Activated CD4-positive, alpha-beta T cell treated with anti-CD3 and anti-CD28 coated beads for 4 hours (primary cell): ENCODE measurements around the gene CGB5.
"Not testable (repeated sequence)": the region's sequence is repeated elsewhere in the genome, so short reads cannot be mapped to it uniquely, and the experiment has no call there.

Experiments
- DNase-seq, 2 donors: peaks; one replicate each; pipeline ENCODE4 v3.0.0-alpha.2; 2020

Gene CGB5

GRCh38 chr19:49043548-49043947 is at the start of gene CGB5:
Gene CGB5 (plus strand): TSS chr19:49043848. CDS start chr19:49044210, 362 bp downstream.
- not testable (repeated sequence) for DNase-seq

DNA sequence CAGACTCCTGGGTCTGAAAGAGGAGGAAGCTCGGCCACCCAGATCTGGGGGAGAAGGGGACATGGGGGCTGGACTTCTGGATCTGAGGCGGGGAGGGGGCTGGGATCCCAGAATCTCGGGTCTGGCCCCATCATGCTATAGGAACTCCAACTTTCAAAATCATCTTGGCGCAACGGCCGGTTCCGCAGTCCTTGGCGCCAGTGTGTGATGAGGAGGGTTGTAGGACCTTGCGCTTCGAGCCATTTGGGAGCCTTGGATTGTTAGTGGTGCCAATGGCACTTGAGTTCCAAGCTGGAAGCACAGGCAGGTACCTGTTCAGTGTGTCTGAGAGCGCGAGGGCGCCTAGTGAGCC is 49.6 kb upstream of the CGB5 start:
- DNase-seq = no peak

- peak; percentile 26 to 57 for DNase-seq
These were observed 45.7 kb upstream of the CGB5 start for GRCh38 chr19:48997972-48998371.

GRCh38 chr19:48999481-49000325 is 43.9 kb upstream of the CGB5 start:
- DNase-seq = peak; percentile 62 to 72

- no peak for DNase-seq
These were observed 39.5 kb upstream of the CGB5 start for GRCh38 chr19:49004133-49004532.

DNA sequence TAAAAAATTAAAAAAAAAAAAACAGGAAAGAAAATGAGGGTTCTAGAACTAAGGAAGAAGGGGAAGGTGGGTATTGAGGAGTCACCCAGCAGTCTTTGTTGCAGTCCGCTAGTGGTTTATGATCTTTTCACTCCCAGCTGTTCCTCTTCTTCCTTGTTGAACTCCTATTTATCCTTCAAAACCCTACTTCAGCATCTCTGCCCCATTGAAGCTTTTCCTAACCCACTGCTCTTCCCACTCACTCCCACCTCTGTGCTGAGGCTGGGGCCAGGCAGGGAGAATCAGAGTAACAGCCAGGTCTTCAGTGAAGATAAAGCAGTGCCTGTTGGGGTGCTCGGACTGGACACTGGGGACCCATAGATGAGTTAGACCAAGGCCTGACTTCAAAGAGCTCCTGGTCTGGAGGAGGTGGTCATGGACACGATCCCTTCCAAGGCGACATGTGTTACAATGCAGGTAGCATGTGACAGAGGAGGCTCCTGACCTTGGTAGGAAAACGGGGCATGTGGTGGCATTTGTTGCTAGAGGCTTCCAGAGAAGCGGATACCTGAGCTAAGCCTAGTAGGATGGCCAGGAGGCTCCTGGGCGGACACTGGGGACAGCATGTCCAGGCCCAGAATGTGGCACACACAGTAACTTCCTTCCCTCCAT is 38.6 kb upstream of the CGB5 start:
- DNase-seq = no peak

DNA sequence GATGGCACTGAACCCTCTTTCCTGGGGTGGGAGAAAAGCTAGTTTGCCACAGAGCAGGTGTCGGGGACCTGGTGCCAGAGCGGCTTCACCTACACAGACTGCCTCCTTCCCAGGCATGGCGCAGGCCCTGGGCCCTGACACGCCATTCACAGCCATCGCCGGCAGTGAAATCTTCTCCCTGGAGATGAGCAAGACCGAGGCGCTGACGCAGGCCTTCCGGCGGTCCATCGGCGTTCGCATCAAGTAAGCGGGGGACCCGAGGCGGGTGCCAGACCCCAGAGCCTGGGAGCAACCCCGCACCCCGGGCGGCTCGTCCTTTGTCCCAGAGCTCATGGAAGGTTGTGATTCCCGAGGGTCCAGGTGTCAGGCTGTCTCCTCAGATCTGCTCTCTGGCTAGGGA is 36.7 kb upstream of the CGB5 start:
- no peak for DNase-seq

DNA sequence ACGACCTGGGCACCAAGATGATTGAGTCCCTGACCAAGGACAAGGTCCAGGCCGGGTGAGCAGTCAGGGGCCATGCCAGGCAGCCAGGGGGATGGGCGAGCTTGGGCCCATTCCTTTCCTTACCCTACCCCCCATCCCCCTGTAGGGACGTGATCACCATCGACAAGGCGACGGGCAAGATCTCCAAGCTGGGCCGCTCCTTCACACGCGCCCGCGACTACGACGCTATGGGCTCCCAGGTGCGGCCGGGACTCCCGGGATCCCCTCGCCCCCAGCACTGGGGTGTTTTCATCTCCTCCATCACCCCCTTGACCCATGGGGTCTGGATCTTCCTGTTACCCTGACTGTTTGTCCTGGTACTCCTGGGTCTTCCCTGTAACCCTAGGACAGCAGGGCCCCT is 33.8 kb upstream of the CGB5 start:
- DNase-seq = no peak

- no peak for DNase-seq
These were observed 33.2 kb upstream of the CGB5 start for GRCh38 chr19:49010453-49010852.

- no peak for DNase-seq
These were observed 32.5 kb upstream of the CGB5 start for GRCh38 chr19:49011194-49011593.

DNA sequence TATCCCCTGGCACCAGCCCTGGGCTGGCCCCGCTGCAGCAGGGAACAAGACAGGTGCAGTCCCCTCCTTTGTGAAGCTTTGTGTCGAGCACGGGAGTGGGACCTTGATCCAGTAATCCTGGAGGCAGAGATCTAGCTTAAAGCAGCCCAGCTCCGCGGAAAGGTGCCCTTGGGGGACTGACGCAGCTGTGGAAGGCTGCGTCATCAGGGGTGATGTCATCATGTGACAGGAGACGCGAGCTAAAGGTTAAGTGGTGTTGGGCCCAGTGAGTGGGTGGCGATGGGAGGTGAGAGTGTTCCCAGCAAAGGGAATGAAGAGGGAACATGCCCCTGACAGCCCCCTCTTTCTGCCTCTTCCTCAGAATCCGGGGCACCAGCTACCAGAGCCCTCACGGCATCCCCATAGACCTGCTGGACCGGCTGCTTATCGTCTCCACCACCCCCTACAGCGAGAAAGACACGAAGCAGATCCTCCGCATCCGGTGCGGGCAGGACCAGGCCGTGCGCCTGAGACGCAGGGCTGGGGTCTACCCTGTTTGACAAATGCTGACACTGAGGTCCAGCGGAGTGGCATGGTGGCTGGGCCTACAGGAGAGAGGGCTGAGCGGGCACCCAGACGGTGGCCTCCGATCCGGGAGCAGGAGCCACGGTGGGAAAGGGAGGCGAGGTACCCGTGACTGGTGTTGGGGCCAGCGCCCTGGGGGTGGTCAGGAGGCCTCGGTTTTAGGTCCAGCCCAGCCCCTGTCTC is 29.4 kb upstream of the CGB5 start:
- DNase-seq = no peak

GRCh38 chr19:49014870-49015255 is 28.8 kb upstream of the CGB5 start:
- no peak for DNase-seq

DNA sequence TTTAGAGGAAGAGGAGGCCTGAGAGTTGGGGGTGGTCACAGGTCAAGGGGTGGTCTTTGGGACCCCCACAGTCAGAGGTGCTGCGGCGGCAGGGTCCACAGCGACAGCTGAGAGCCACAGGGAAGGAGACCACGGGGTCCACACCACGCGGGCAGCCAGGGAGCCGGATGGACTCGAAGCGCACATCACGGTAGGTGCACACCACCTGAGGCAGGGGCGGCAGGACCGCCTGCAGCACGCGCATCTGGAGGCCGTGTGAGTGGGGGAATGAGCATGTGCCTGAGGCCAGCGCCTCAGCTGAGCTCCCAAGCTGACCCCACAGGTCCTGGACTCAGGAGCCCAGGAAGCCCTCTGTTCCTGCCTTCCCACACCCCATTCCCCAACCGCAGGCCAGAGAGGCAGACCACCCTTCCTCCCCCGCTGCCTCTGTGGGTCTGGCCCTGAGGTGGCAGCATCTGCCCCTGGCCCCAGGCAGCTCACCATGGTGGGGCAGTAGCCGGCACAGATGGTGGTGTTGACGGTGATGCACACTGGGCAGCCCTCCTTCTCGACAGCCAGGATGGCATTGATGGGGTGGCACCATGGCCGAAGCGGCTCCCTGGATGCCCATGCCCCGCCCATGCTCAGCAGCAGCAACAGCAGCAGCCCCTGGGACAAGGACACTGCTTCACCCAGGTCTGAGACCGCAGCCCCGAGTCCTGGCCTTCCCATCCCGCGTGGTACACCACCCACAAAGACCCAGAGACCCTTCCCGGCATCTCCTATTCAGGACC is 27.4 kb upstream of the CGB5 start:
- no peak for DNase-seq

- no peak for DNase-seq
These were observed 26.5 kb upstream of the CGB5 start, which contains the start of gene LHB for GRCh38 chr19:49017041-49017665. Gene LHB (minus strand): TSS chr19:49017091. CDS start chr19:49017081, 10 bp downstream.

DNA sequence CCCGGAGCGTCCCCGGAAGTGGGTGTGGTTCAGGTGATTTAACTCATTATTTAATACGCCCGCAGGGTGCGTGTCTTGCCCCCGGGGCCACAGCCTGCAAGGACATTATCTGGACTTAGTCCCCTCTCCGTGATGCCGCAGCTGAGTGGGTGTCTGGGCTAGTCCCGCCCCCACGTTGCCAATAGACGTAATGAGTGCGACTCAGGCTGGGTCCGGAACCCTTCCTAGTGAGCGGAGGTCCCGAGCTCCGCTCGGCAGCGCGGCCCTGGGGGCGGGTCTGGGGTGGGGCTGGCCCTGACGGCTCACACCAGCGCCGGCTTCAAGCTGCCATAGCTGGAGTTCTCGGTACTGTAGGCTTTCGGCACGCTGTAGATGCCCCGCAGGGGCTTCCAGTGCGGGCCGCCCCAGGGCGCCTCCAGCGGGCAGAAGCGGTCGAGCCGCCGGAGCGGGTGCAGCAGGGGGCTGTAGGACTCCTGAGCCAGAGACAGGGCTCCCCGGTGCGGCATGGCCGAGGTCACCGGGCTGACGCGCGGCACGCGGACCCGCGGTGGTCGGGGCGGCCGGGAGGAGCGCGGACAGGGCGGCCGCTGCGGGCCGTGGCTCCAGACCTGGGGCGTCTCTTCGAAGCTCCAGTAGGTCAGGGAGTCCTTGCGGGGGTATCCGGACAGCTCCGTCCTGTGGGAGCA is 25.8 kb upstream of the CGB5 start:
- peak; percentile 59 to 61 for DNase-seq

- DNase-seq = not testable (repeated sequence)
These were observed 25.0 kb upstream of the CGB5 start for GRCh38 chr19:49018388-49019241.

- peak; percentile 62 to 71 for DNase-seq
These were observed 24.3 kb upstream of the CGB5 start for GRCh38 chr19:49019242-49019932.

DNA sequence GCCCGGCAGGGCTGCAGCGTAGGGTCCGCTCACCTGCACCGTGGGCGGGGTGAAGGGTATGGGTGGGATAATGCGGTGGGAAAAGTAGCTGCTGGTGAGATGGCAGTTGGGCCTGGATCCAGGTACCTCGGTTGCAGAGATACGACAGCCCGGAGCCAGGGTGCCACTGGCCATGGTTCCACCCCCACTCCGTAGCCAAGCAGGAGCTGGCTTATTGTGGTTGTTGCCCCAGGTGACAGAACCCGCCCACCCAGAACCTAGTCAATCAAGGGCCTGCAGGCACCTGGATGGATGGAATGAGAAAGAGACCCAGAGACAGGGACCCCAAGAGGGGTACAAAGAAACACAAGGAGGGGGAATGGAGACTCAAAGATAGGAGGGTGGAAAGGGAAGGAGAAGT is 23.3 kb upstream of the CGB5 start:
- no peak for DNase-seq

- no peak for DNase-seq
These were observed 22.4 kb upstream of the CGB5 start for GRCh38 chr19:49020931-49021895.
